IMR-90 (cell line): ENCODE data around the gene TEX261. TPM values are rescaled to one million over a fixed set of nuclear protein-coding genes. Genes with fewer than 3 reads are reported as not detected.

Experiments
- ATAC-seq: fragments of 200-7000 bp; cut with Tn5 transposase; 2 replicates; pipeline ENCODE4 v1.9.1; 2020; ENCODE audit warnings: low read depth, mild to moderate bottlenecking, moderate library complexity
- BruUV-seq: library from RNA; stranded (reverse); fragments of 400-500 nt; replicated peaks from 2 replicates; lab custom pipeline; 2021; lab: Mats Ljungman, UMichigan
- CTCF ChIA-PET: fragments of 300-600 bp; formaldehyde crosslinking; extraction: SDS; loops from one replicate; lab custom pipeline; 2021; ENCODE audit warnings: antibody characterized with exemption; lab: Yijun Ruan, JAX
- POLR2A ChIA-PET: fragments of 300-600 bp; sonication (Branson Sonifier 250); formaldehyde crosslinking; loops from one replicate; lab custom pipeline; 2022; ENCODE audit warnings: antibody characterized with exemption; ENCODE audit not compliant: unreplicated experiment; lab: Charles Lee
- DNase-seq: peaks from one replicate; pipeline ENCODE4 v3.0.0; 2013
- H2AFZ ChIP-seq: replicated peaks from 2 replicates; pipeline ENCODE3; 2013; ENCODE audit warnings: low read length, mild to moderate bottlenecking; ENCODE audit not compliant: poor library complexity
- H2AK5ac ChIP-seq: 2 replicates; pipeline ENCODE4 v1.6.1; 2013; ENCODE audit warnings: low read depth, low read length, inconsistent platforms
- H2AK9ac ChIP-seq: replicated peaks from 2 replicates; pipeline ENCODE3; 2013; ENCODE audit warnings: mild to moderate bottlenecking, low read depth, low read length, moderate library complexity; ENCODE audit not compliant: poor library complexity
- H2BK120ac ChIP-seq: 2 replicates; pipeline ENCODE4 v1.6.1; 2013; ENCODE audit warnings: low read depth, low read length, inconsistent platforms
- H2BK15ac ChIP-seq: 3 replicates; pipeline ENCODE4 v1.6.1; 2013; ENCODE audit warnings: low read depth, low read length, inconsistent platforms
- H2BK20ac ChIP-seq: 2 replicates; pipeline ENCODE4 v1.6.1; 2013; ENCODE audit warnings: low read depth, mild to moderate bottlenecking, inconsistent platforms, low read length, moderate library complexity
- H2BK5ac ChIP-seq: 2 replicates; pipeline ENCODE4 v1.6.1; 2013; ENCODE audit warnings: mild to moderate bottlenecking, low read depth, low read length, inconsistent platforms; ENCODE audit not compliant: poor library complexity, severe bottlenecking
- H3K14ac ChIP-seq: replicated peaks from 2 replicates; pipeline ENCODE4 v1.6.1; 2013; ENCODE audit warnings: low read depth, low read length, inconsistent platforms
- H3K18ac ChIP-seq: 2 replicates; pipeline ENCODE4 v1.6.1; 2013; ENCODE audit warnings: low read depth, low read length, control low read depth
- H3K23ac ChIP-seq: 2 replicates; pipeline ENCODE4 v1.6.1; 2013; ENCODE audit warnings: low read depth, low read length, inconsistent platforms
- H3K27ac ChIP-seq: 2 replicates; pipeline ENCODE4 v1.5.1; 2013; ENCODE audit warnings: mild to moderate bottlenecking, control low read depth, low read length; ENCODE audit not compliant: insufficient read depth
- H3K27me3 ChIP-seq: 2 replicates; pipeline ENCODE4 v1.6.1; 2013; ENCODE audit warnings: low read length; ENCODE audit not compliant: control insufficient read depth, insufficient read depth
- H3K36me3 ChIP-seq: 2 replicates; pipeline ENCODE4 v1.6.1; 2013; ENCODE audit warnings: low read length, mixed read lengths; ENCODE audit not compliant: control insufficient read depth, insufficient read depth
- H3K4ac ChIP-seq: 2 replicates; pipeline ENCODE4 v1.6.1; 2013; ENCODE audit warnings: low read depth, low read length, inconsistent platforms
- H3K4me1 ChIP-seq: 2 replicates; pipeline ENCODE4 v1.6.1; 2013; ENCODE audit warnings: low read length, mixed read lengths; ENCODE audit not compliant: control insufficient read depth, insufficient read depth
- H3K4me2 ChIP-seq: 2 replicates; pipeline ENCODE4 v1.6.1; 2013; ENCODE audit warnings: low read depth, mild to moderate bottlenecking, control low read depth, low read length, moderate library complexity
- H3K4me3 ChIP-seq: 2 replicates; pipeline ENCODE4 v1.5.1; 2013; ENCODE audit warnings: low read depth, mild to moderate bottlenecking, control low read depth, low read length, moderate library complexity; ENCODE audit not compliant: insufficient read depth
- H3K56ac ChIP-seq: 2 replicates; pipeline ENCODE4 v1.6.1; 2013; ENCODE audit warnings: low read length, inconsistent platforms; ENCODE audit not compliant: insufficient read depth; ENCODE audit errors: extremely low read depth
- H3K79me1 ChIP-seq, 2 experiments: 2 replicates each; pipeline ENCODE4 v1.6.1; 2013; ENCODE audit warnings: low read length in 2 of 2, inconsistent platforms in 1 of 2, low read depth in 1 of 2
- H3K9ac ChIP-seq: 2 replicates; pipeline ENCODE4 v1.6.1; 2013; ENCODE audit warnings: low read depth, low read length, control low read depth
- H3K9me1 ChIP-seq: 2 replicates; pipeline ENCODE4 v1.6.1; 2013; ENCODE audit warnings: low read length, inconsistent platforms; ENCODE audit not compliant: insufficient read depth
- H3K9me3 ChIP-seq: 2 replicates; pipeline ENCODE4 v1.6.1; 2013; ENCODE audit warnings: low read length; ENCODE audit not compliant: control insufficient read depth, insufficient read depth
- H4K20me1 ChIP-seq: 2 replicates; pipeline ENCODE4 v1.6.1; 2013; ENCODE audit warnings: low read length, inconsistent platforms; ENCODE audit not compliant: insufficient read depth
- H4K5ac ChIP-seq: 2 replicates; pipeline ENCODE4 v1.6.1; 2013; ENCODE audit warnings: mild to moderate bottlenecking, low read depth, low read length, control low read depth
- H4K8ac ChIP-seq, 2 experiments: 2 replicates each; pipeline ENCODE4 v1.6.1; 2013; ENCODE audit warnings: low read depth in 2 of 2, low read length in 2 of 2, control low read depth in 1 of 2, inconsistent platforms in 1 of 2
- H4K91ac ChIP-seq: 2 replicates; pipeline ENCODE4 v1.6.1; 2013; ENCODE audit warnings: low read depth, low read length, inconsistent platforms; ENCODE audit not compliant: insufficient read depth
- CTCF ChIP-seq: conservative IDR thresholded peaks from 2 replicates; pipeline ENCODE4 v1.5.1; 2012; ENCODE audit warnings: mild to moderate bottlenecking, low read depth, low read length, improper control_type of control experiment
- ELK1 ChIP-seq: fragments of 150-350 bp; IDR thresholded peaks from 2 replicates; pipeline ENCODE4 v1.6.1; 2016; ENCODE audit warnings: low read depth, mild to moderate bottlenecking, low read length, moderate library complexity, borderline replicate concordance
- FOS ChIP-seq: fragments of 150-350 bp; IDR thresholded peaks from 2 replicates; pipeline ENCODE4 v1.6.1; 2016; ENCODE audit warnings: low read depth, low read length
- POLR2A ChIP-seq: IDR thresholded peaks from 2 replicates; pipeline ENCODE4 v1.6.1; 2012; ENCODE audit warnings: mild to moderate bottlenecking, low read depth, low read length
- RAD21 ChIP-seq: IDR thresholded peaks from 2 replicates; pipeline ENCODE4 v1.6.1; 2012; ENCODE audit warnings: low read length, improper control_type of control experiment
- RCOR1 ChIP-seq: IDR thresholded peaks from 2 replicates; pipeline ENCODE4 v1.6.1; 2012; ENCODE audit warnings: mild to moderate bottlenecking, low read length, improper control_type of control experiment; ENCODE audit not compliant: insufficient replicate concordance
- RFX5 ChIP-seq: IDR thresholded peaks from 2 replicates; pipeline ENCODE4 v1.8.0; 2012; ENCODE audit warnings: low read depth, mild to moderate bottlenecking, low read length, moderate library complexity
- SMC3 ChIP-seq: fragments of 150-350 bp; IDR thresholded peaks from 2 replicates; pipeline ENCODE4 v1.6.1; 2016; ENCODE audit warnings: low read depth, mild to moderate bottlenecking, antibody characterized with exemption, low read length, moderate library complexity
- WGBS, 2 experiments: methylation state at CpG; one replicate each; pipeline versions ENCODE4 v1.1.5 to v1.1.7; 2013; ENCODE audit warnings: missing lambda C conversion rate in 2 of 2; ENCODE audit not compliant: insufficient read length in 1 of 2; ENCODE audit errors: extremely low coverage in 2 of 2; 5-methylcytosine and 5-hydroxymethylcytosine counted together
- dilution Hi-C: fragments of 300-500 bp; cut with HindIII; formaldehyde crosslinking; loops from one replicate; pipeline ENCODE4 v1.14.3; 2018; ENCODE audit warnings: low sequenced_read_pairs; ENCODE audit not compliant: unreplicated experiment
- in situ Hi-C: fragments of 300-500 bp; cut with MboI; formaldehyde crosslinking; loops from 3 replicates; pipeline ENCODE4 v1.14.3; 2019; ENCODE audit warnings: low sequenced_read_pairs, inconsistent platforms, mixed read lengths
- intact Hi-C: fragments of 100-400 bp; cut with micrococcal nuclease; formaldehyde crosslinking; loops from 2 replicates; pipeline ENCODE4 v1.10.0; 2022
- polyA plus RNA-seq, 3 experiments: library from polyadenylated mRNA; depleted of rRNA; stranded (reverse); fragments of >200 nt; gene quantifications; 2 replicates each; pipeline ENCODE4 v1.2.3, GENCODE V29; 2012; ENCODE audit warnings: low replicate concordance in 1 of 3
- total RNA-seq: library from RNA; depleted of rRNA; stranded (reverse); fragments of >200 nt; gene quantifications from 2 replicates; pipeline ENCODE4 v1.2.3, GENCODE V29; 2012

TEX261 gene
- total and polyA plus RNA-seq, 2 of the 4 experiments (the other 2 are of a cell fraction) = 26.3 to 69.8 TPM

DNA sequence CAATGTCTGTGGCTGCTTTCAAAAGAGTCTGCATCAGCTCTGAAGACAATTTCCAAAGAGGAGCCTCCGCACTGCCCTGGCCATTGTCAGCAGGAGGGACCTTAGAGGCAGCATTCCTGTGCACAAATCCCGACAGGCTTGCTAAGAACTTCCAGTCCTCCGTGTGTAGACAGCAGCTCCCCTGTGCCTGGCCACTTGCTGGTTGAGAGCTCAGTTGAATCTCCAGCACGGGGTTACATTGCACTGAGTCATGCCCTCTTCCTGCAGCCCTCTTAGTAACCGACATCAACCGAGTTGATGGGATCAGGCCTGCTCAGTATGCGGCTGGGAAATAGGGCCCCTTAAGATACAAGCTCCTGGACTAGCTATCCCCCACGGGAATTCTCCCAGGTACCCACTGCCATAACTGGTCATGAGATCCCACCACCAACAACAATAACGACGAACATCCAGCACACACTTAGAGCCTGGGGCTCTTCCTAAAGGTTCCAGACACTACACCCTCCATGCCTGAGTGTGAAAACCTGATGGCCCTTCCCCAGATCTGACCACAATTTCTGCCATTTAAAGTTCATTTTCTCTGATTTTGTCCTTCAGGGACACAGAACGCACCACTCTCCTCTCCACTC is 47.0 kb downstream of the TEX261 start (continued):
- TF ChIP-seq RFX5 = no peak

DNA sequence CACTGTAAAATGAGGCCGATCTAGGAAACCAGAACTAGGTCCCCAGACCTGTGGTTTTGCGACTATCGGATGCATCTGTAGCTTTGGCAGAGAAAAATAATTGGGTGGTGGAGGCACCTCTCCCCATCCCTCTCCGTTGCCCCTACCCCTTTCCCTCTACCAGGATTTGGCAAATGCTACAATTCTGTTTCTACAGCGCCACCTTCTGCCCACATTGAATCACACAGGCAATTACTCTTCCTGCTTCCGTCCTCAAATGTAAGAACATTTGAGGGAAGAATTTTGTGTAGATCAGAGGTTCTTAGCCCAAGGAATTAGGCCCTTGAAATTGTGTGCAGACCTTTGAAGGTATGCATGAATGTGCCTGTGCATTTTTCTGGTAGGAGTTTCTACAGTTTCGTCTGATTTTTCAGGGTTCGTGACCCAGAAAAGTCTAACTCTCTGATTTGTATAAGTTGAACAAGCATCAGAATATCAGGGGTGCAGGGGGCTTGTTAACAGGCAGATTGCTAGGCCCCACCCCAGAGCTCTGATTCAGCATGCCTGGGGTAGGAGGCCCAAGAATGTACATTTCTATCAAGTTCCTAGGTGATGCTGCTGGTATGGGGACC is 47.7 kb downstream of the TEX261 start:
- intact Hi-C loops (loop anchor here (1.0 kb wide), 3 partner anchors 27 to 643 kb away; no protein-coding TSS in a partner anchor), in situ Hi-C loops (loop anchor here (5.0 kb wide), 1 partner anchor 80 kb away; no protein-coding TSS in a partner anchor), dilution Hi-C loops (no loop called here)
- CTCF ChIA-PET = interaction anchor here (0.6 to 2.1 kb wide), 13 partner anchors 12 to 643 kb away, joined by 3 to 22 read pairs (median 6); no protein-coding TSS in a partner anchor
- Histone ChIP-seq H2AFZ (peak overlapping the region; percentile 97), H3K56ac (no peak overlapping the region), H3K4me3 (no peak overlapping the region), H3K9me3 (no peaks in the 10 kb centered on the region), H3K4me1 (peaks cover 4% of the 10 kb centered on the region), H4K5ac (no peak overlapping the region), H2BK5ac (no peak overlapping the region), H4K20me1 (no peaks in the 10 kb centered on the region), H3K4ac (no peak overlapping the region), H3K9me1 (peaks cover 7% of the 10 kb centered on the region; the same call in 1 of the 2 replicates), H2BK15ac (no peak overlapping the region), H2AK9ac (no peak overlapping the region), H3K36me3 (no peaks in the 10 kb centered on the region), H3K4me2 (no peak overlapping the region), H3K27ac (no peak overlapping the region), H3K9ac (no peak overlapping the region), H3K27me3 (no peaks in the 10 kb centered on the region), H4K8ac (no peak overlapping the region), H2BK20ac (no peak overlapping the region), H4K91ac (no peak overlapping the region), H3K14ac (no peak overlapping the region), H2AK5ac (no peak overlapping the region), H2BK120ac (no peak overlapping the region), H3K79me1 (0 out of 4 replicates have a peak, but pooled peaks cover 0 to 4% of the 10 kb centered on the region in 2 experiments), H3K18ac (no peak overlapping the region), H3K23ac (no peak overlapping the region)
- POLR2A ChIA-PET = interaction anchor here (0.6 kb wide), 1 partner anchor 78 kb away, joined by 9 read pairs; no protein-coding TSS in a partner anchor
- BruUV-seq = no TSS peak
- no peak for TF ChIP-seq RCOR1
- no peak for TF ChIP-seq ELK1
- no peak for TF ChIP-seq FOS
- TF ChIP-seq CTCF = peak; percentile 71
- TF ChIP-seq RAD21 = peak; percentile 59
- peak; percentile 50 for TF ChIP-seq SMC3
- no peak for TF ChIP-seq POLR2A
- DNase-seq (peak; percentile 60), ATAC-seq (peak; percentile 39; the same call in 1 of the 2 replicates)
- 54% methylated on average over 2 of the region's 8 CpGs; no CpG with 5 or more reads in 1 of the 2 experiments for WGBS, 2 experiments
